Measurements from ENCODE around the gene NADK2. TPM values are rescaled to one million over a fixed set of nuclear protein-coding genes. Genes with fewer than 3 reads are reported as not detected.

NADK2 gene
- total and polyA plus RNA-seq, 9 of the 15 experiments (the other 6 are each of a cell fraction or from before 2014, with no cell fraction given), result 10.6 to 41.0 (median 24.0) TPM

GRCh38 chr5:36252722-36253365 lies 11.1 kb upstream of the NADK2 start:
- FAIRE-seq, result no peak
- no peak for DNase-seq (ENCODE audit: extremely low read depth in 1 of 4, low spot score in 3 of 4)
- no peaks in the 10 kb centered on the region for H3K9me1 ChIP-seq (ENCODE audit: control insufficient read depth, insufficient read depth, low read length)
- no peaks in the 10 kb centered on the region for H3K9me3 ChIP-seq (replicated peaks; ENCODE audit: control insufficient read depth, insufficient read depth, low read depth, low read length)
- H3K4me1 ChIP-seq (replicated peaks in 1 of 2; ENCODE audit: control insufficient read depth in 2 of 2, insufficient read depth in 2 of 2, low read length in 2 of 2), result no peaks in the 10 kb centered on the region
- no TSS peak for BruUV-seq (replicated peaks)
- H2AFZ ChIP-seq (ENCODE audit: low read depth, low read length), result no peak overlapping the region
- no peaks in the 10 kb centered on the region for H3K36me3 ChIP-seq (ENCODE audit: control insufficient read depth, insufficient read depth, low read length)
- 8% methylated on average over 3 of the region's 3 CpGs for WGBS (ENCODE audit: insufficient coverage, low coverage, missing lambda C conversion rate)
- ATAC-seq, result no peak
- no peak overlapping the region for H3K27ac ChIP-seq (ENCODE audit: extremely low read depth, low read depth, low read length)
- intact Hi-C loops (cut with micrococcal nuclease) (no loop called here), in situ Hi-C loops (cut with MboI) (no loop called here)
- TF ChIP-seq NFE2L1 (tag; IDR thresholded peaks at IDR 0.05; ENCODE audit: borderline replicate concordance, low read depth), result no peak
- TF ChIP-seq ZNF41 (CRISPR knock-in tag; conservative IDR thresholded peaks at IDR 0.05), result no peak
- no peak for TF ChIP-seq ZNF232 (CRISPR knock-in tag; IDR thresholded peaks at IDR 0.05)
- H4K20me1 ChIP-seq (replicated peaks; ENCODE audit: control insufficient read depth, insufficient read depth, low read length), result no peaks in the 10 kb centered on the region
- H3K4me2 ChIP-seq (ENCODE audit: insufficient read depth, low read length), result no peak overlapping the region
- no peaks in the 10 kb centered on the region for H3K79me2 ChIP-seq (ENCODE audit: control insufficient read depth, insufficient read depth, low read length)
- H3K9ac ChIP-seq (ENCODE audit: insufficient read depth in 1 of 2, low read depth in 2 of 2, low read length in 2 of 2), result no peak overlapping the region
- no peaks in the 10 kb centered on the region for H3K27me3 ChIP-seq (ENCODE audit: control insufficient read depth in 2 of 2, insufficient read depth in 2 of 2, low read length in 2 of 2)
- CTCF ChIA-PET (ENCODE audit: low intra/inter-chr PET ratio), result no interaction called here
- POLR2A ChIA-PET, result interaction anchor here (0.9 to 1.3 kb wide), 3 partner anchors 9 to 15 kb away, joined by 3 to 5 read pairs (median 5); partner anchors contain the start of gene NADK2
- no peak overlapping the region for H3K4me3 ChIP-seq

GRCh38 chr5:36251218-36251617 lies 9.5 kb upstream of the NADK2 start:
- no peak overlapping the region for H3K4me2 ChIP-seq (ENCODE audit: insufficient read depth, low read length)
- no peaks in the 10 kb centered on the region for H3K9me3 ChIP-seq (replicated peaks; ENCODE audit: control insufficient read depth, insufficient read depth, low read depth, low read length)
- no peak for ATAC-seq
- CTCF ChIA-PET (ENCODE audit: low intra/inter-chr PET ratio), result no interaction called here
- no peaks in the 10 kb centered on the region for H4K20me1 ChIP-seq (replicated peaks; ENCODE audit: control insufficient read depth, insufficient read depth, low read length)
- no peak overlapping the region for H3K4me3 ChIP-seq
- H3K9ac ChIP-seq (ENCODE audit: insufficient read depth in 1 of 2, low read depth in 2 of 2, low read length in 2 of 2), result no peak overlapping the region
- BruUV-seq (replicated peaks), result no TSS peak
- H3K79me2 ChIP-seq (ENCODE audit: control insufficient read depth, insufficient read depth, low read length), result no peaks in the 10 kb centered on the region
- no peaks in the 10 kb centered on the region for H3K36me3 ChIP-seq (ENCODE audit: control insufficient read depth, insufficient read depth, low read length)
- no peaks in the 10 kb centered on the region for H3K27me3 ChIP-seq (ENCODE audit: control insufficient read depth in 2 of 2, insufficient read depth in 2 of 2, low read length in 2 of 2)
- no peak overlapping the region for H3K27ac ChIP-seq (ENCODE audit: extremely low read depth, low read depth, low read length)
- no peak for DNase-seq (ENCODE audit: extremely low read depth in 1 of 4, low spot score in 3 of 4)
- no peak for FAIRE-seq
- in situ Hi-C loops (cut with MboI) (no loop called here), intact Hi-C loops (cut with micrococcal nuclease) (no loop called here)
- POLR2A ChIA-PET, result interaction anchor here (0.9 to 1.1 kb wide), 2 partner anchors 10 to 21 kb away, joined by 3 to 11 read pairs; partner anchors contain the start of gene NADK2
- no peaks in the 10 kb centered on the region for H3K9me1 ChIP-seq (ENCODE audit: control insufficient read depth, insufficient read depth, low read length)
- H2AFZ ChIP-seq (ENCODE audit: low read depth, low read length), result no peak overlapping the region
- H3K4me1 ChIP-seq (replicated peaks in 1 of 2; ENCODE audit: control insufficient read depth in 2 of 2, insufficient read depth in 2 of 2, low read length in 2 of 2), result no peaks in the 10 kb centered on the region
- WGBS (ENCODE audit: insufficient coverage, low coverage, missing lambda C conversion rate), result 13% methylated on average over 3 of the region's 3 CpGs
- TF ChIP-seq SMAD2 (IDR thresholded peaks at IDR 0.05; ENCODE audit: low read depth, low read length) (no peak), PHF20 (IDR thresholded peaks at IDR 0.05; ENCODE audit: partially characterized antibody) (no peak), CEBPG (CRISPR knock-in tag; IDR thresholded peaks at IDR 0.05) (no peak), CEBPG (tag; conservative IDR thresholded peaks at IDR 0.05 in 1 of 2, IDR thresholded peaks at IDR 0.05 in 1 of 2) (no peak), SRSF7 (optimal IDR thresholded peaks at IDR 0.05; ENCODE audit: low read depth, low read length) (no peak), PBX2 (CRISPR knock-in tag; IDR thresholded peaks at IDR 0.05; ENCODE audit: low read depth) (no peak), PBX2 (tag; conservative IDR thresholded peaks at IDR 0.05; ENCODE audit: low read depth) (0 out of 2 replicates have a peak, but pooled peaks have one; percentile 30), PKNOX1 (IDR thresholded peaks at IDR 0.05) (peak; percentile 80)

Measured in K562 (cell line).